Uterus (tissue), 4 donors: ENCODE data around the gene SLC41A3. TPM values are rescaled to one million over a fixed set of nuclear protein-coding genes. Genes with fewer than 3 reads are reported as not detected.
A peak's percentile ranks its signal among the peaks of the same experiment; 100 is the strongest.
"Not testable (repeated sequence)": the region's sequence is repeated elsewhere in the genome, so short reads cannot be mapped to it uniquely, and the experiment has no call there.

ENCODE experiments used
- DNase-seq, 2 donors: peaks; one replicate each; pipeline ENCODE4 v3.0.0-alpha.2; 2019 to 2020
- H3K27ac ChIP-seq, 2 donors: fragments of 200-600 bp; sonication (generic); 1 replicate in 1 of 2; 2 replicates in 1 of 2; pipeline ENCODE4 v1.5.1; 2016 to 2018
- H3K27me3 ChIP-seq, 2 donors: fragments of 200-600 bp; sonication (generic); one replicate each; pipeline ENCODE4 v1.5.1; 2018 to 2019; ENCODE audit warnings: control low read depth in 1 of 2
- H3K36me3 ChIP-seq, 2 donors: fragments of 200-600 bp; sonication (generic); one replicate each; pipeline ENCODE4 v1.5.1; 2019; ENCODE audit warnings: control low read depth in 1 of 2
- H3K4me1 ChIP-seq, 2 donors: fragments of 200-600 bp; sonication (generic); one replicate each; pipeline ENCODE4 v1.5.1; 2018 to 2019; ENCODE audit warnings: control low read depth in 1 of 2
- H3K4me3 ChIP-seq, 2 donors: fragments of 200-600 bp; sonication (generic); 1 replicate in 1 of 2; 2 replicates in 1 of 2; pipeline ENCODE4 v1.5.1; 2018 to 2019; ENCODE audit warnings: mild to moderate bottlenecking in 1 of 2
- H3K9me3 ChIP-seq, 2 donors: fragments of 200-600 bp; sonication (generic); one replicate each; pipeline ENCODE4 v1.5.1; 2019; ENCODE audit warnings: control low read depth in 1 of 2
- POLR2A ChIP-seq, 2 donors: fragments of 450-650 bp; IDR thresholded peaks; one replicate each; pipeline ENCODE4 v1.6.1; 2016; ENCODE audit warnings: antibody characterized with exemption in 2 of 2, mild to moderate bottlenecking in 1 of 2, moderate library complexity in 1 of 2
- intact Hi-C: fragments of 100-400 bp; cut with DNase I; formaldehyde crosslinking; loops from one replicate; pipeline ENCODE4 v1.15.1; 2023; ENCODE audit warnings: low total_unique reads
- total RNA-seq, 4 donors: library from RNA; depleted of rRNA in 3 of 4; stranded (reverse); fragments of >200 nt in 3 of 4; gene quantifications; one replicate each; pipeline versions ENCODE4 v1.1.0 to v1.2.4, GENCODE V29; 2014 to 2023
- TF ChIP-seq, protein P1 (sequence below), 4 experiments: fragments of 200-600 bp in 2 of 4; fragments of 450-650 bp in 2 of 4; sonication (generic) in 2 of 4; IDR thresholded peaks; one replicate each; pipeline ENCODE4 v1.5.1; 2016 to 2019; ENCODE audit warnings: antibody characterized with exemption in 4 of 4, mild to moderate bottlenecking in 2 of 4, moderate library complexity in 1 of 4
- donor health status: DM: yes; HTN: yes; CAD: no.

SLC41A3 gene
- total RNA-seq, 4 donors from 2014 or later = 65.9 to 94.9 (median 77.4) TPM

DNA sequence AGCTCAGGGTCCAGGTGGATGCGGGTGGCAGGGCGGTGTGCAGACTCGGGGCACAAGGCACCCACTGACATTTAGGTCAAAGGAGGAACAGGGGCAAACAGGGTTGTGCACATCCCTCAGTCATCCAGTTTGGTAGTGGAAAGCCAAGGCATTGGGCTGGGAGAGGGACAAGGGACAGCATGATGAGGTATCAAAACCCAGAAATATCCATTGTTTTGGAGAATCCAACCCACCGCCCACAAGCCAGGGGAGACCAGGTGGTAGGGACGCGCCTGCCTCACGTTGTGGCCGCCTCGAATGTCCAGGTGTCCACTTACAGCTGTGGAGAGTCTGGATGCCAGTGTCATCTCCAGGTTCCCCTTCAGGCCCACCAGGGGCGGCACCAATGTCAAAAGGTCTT is 33.3 kb downstream of the SLC41A3 start:
- peak overlapping the region; percentile 44 to 67 for H3K27ac ChIP-seq
- intact Hi-C loops = no loop called here
- H3K27me3 ChIP-seq = no peaks in the 10 kb centered on the region
- no peaks in the 10 kb centered on the region for H3K36me3 ChIP-seq
- no peaks in the 10 kb centered on the region for H3K9me3 ChIP-seq
- H3K4me1 ChIP-seq = no peaks in the 10 kb centered on the region
- TF ChIP-seq, protein P1, sequence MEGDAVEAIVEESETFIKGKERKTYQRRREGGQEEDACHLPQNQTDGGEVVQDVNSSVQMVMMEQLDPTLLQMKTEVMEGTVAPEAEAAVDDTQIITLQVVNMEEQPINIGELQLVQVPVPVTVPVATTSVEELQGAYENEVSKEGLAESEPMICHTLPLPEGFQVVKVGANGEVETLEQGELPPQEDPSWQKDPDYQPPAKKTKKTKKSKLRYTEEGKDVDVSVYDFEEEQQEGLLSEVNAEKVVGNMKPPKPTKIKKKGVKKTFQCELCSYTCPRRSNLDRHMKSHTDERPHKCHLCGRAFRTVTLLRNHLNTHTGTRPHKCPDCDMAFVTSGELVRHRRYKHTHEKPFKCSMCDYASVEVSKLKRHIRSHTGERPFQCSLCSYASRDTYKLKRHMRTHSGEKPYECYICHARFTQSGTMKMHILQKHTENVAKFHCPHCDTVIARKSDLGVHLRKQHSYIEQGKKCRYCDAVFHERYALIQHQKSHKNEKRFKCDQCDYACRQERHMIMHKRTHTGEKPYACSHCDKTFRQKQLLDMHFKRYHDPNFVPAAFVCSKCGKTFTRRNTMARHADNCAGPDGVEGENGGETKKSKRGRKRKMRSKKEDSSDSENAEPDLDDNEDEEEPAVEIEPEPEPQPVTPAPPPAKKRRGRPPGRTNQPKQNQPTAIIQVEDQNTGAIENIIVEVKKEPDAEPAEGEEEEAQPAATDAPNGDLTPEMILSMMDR (IDR thresholded peaks at IDR 0.05) = no peak
- no peak for TF ChIP-seq POLR2A (IDR thresholded peaks at IDR 0.05)
- DNase-seq = no peak
- H3K4me3 ChIP-seq = no peak overlapping the region

DNA sequence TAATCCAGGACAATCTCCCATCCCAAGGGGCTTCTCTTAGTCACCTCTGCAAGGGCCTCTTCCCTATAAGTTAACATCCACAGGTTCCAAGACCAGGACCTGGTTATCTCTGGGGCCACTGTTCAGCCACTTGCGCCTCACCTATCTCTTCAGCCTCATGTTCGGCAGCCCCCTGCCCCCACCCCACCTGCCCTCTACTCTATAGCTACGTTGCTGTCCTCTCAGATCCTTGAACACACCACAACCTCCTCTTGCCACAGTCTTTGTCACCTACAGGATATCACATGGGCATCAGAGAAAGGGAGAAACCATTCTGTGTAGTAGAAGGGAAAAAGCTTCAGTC is 33.9 kb downstream of the SLC41A3 start:
- H3K36me3 ChIP-seq = no peaks in the 10 kb centered on the region
- H3K4me3 ChIP-seq = no peak overlapping the region
- H3K9me3 ChIP-seq = no peaks in the 10 kb centered on the region
- peak overlapping the region in 1 of 2 donors; percentile 19 for H3K27ac ChIP-seq
- H3K27me3 ChIP-seq = no peaks in the 10 kb centered on the region
- intact Hi-C loops = no loop called here
- TF ChIP-seq, protein P1 (IDR thresholded peaks at IDR 0.05) = no peak
- no peak for TF ChIP-seq POLR2A (IDR thresholded peaks at IDR 0.05)
- DNase-seq = no peak
- no peaks in the 10 kb centered on the region for H3K4me1 ChIP-seq

DNA sequence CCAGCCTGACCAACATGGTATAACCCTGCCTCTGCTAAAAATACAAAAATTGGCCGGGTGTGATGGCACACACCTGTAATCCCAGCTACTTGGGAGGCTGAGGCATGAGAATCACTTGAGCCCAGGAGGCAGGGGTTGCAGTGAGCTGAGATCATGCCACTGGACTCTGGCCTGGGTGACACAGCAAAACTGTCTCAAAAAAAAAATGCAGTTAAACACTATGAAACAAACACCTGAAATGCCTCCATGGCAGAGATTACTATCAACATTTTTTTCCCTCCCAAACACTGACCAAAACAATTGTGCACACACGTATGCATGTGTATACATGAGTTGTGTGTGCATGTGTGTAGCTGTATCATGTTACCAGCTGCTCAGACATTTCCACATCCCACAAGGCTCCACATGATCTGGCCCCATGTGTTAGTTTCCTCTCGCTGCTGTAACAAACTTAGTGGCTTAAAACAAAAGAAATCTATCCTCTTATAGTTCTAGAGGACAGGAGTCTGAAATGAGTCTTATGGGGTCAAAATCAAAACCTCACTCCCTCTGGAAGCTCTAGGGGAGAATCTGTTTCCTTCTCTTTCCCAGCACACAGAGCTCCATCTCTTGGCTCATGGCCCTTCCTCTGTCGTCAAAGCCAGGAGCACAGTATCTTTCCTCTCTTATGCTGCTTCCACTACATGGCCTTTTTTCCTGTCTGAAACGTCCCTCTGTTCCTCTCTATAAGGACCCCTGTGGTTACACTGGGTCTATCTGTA is 34.5 kb downstream of the SLC41A3 start:
- DNase-seq = no peak
- Histone ChIP-seq H3K36me3 (no peaks in the 10 kb centered on the region), H3K27ac (no peak overlapping the region), H3K9me3 (no peaks in the 10 kb centered on the region), H3K4me3 (no peak overlapping the region), H3K27me3 (no peaks in the 10 kb centered on the region), H3K4me1 (no peaks in the 10 kb centered on the region)
- intact Hi-C loops = no loop called here
- TF ChIP-seq, protein P1 (IDR thresholded peaks at IDR 0.05) = no peak
- no peak for TF ChIP-seq POLR2A (IDR thresholded peaks at IDR 0.05)

DNA sequence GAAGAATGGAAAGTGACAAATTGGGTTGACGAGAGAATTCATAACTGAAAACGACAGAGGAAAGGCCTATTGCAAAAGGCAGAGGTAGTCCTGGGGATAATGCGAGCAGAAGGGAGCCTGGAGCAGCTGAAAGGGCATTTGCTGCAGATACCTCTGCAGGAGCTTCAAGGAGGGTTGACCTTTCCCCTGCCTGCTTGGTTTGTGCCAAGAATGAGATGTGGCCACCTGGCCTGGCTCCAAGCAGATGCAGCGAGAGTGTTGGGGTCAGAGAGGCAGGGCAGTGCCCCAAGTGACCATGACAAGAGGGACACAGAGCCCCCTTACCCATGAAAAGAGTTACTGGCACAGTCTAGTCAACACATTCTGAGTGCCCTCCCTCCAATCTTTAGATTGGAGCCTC is 43.5 kb downstream of the SLC41A3 start:
- Histone ChIP-seq H3K36me3 (peaks cover 0 to 2% of the 10 kb centered on the region in 2 donors), H3K27me3 (no peaks in the 10 kb centered on the region), H3K4me3 (no peak overlapping the region), H3K4me1 (peaks cover 0 to 2% of the 10 kb centered on the region in 2 donors), H3K9me3 (no peaks in the 10 kb centered on the region), H3K27ac (no peak overlapping the region)
- intact Hi-C loops = no loop called here
- TF ChIP-seq, protein P1 (IDR thresholded peaks at IDR 0.05) = no peak
- TF ChIP-seq POLR2A (IDR thresholded peaks at IDR 0.05) = no peak
- DNase-seq = no peak

DNA sequence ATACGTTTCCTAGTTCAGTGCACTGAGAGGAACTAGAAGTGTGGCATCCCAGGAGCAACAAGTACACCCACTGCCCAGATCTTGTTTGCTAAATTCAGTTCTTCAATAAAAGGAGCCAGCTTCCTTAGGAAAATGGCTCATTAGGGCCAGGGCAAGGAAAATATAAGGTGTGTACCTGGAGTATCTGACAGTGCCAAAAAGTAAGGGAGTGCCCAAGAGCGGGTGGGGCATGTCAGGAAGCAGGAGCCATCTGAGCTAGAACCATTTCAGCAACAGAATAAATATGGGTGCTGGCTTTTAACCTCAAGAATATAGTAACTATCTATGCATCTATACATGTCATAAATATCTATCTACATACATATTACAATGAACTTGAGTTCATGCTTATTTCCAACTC is 44.1 kb downstream of the SLC41A3 start:
- TF ChIP-seq, protein P1 (IDR thresholded peaks at IDR 0.05) = no peak
- no peak for TF ChIP-seq POLR2A (IDR thresholded peaks at IDR 0.05)
- H3K9me3 ChIP-seq = no peaks in the 10 kb centered on the region
- H3K27me3 ChIP-seq = no peaks in the 10 kb centered on the region
- no peak overlapping the region for H3K27ac ChIP-seq
- no peak overlapping the region for H3K4me3 ChIP-seq
- peaks cover 0 to 5% of the 10 kb centered on the region in 2 donors for H3K4me1 ChIP-seq
- intact Hi-C loops = no loop called here
- H3K36me3 ChIP-seq = peaks cover 0 to 2% of the 10 kb centered on the region in 2 donors
- no peak for DNase-seq

DNA sequence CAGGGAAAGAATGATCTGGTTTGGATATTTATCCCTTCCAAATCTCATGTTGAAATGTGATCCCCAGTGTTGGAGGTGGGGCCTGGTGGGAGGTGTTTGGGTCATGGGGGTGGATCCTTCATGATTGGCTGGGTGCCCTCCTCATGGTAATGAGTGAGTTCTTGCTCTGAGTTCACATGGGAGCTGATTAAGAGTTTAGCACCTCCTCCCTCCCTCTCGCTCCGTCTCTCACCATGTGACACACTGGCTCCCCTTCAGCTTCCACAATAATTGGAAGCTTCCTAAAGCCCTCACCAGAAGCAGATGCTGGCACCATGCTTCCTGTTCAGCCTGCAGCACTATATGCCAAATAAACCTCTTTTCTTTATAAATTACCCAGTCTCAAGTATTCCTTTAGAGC is 45.1 kb downstream of the SLC41A3 start:
- peak in 1 of 2 donors; percentile 5 for DNase-seq
- H3K36me3 ChIP-seq, H3K4me3 ChIP-seq, H3K9me3 ChIP-seq, H3K27me3 ChIP-seq, H3K4me1 ChIP-seq, H3K27ac ChIP-seq, intact Hi-C loops: not testable (repeated sequence)
